Mesothelial cell of epicardium (in vitro differentiated cells): Measurements from ENCODE around the gene UST. TPM values are rescaled to one million over a fixed set of nuclear protein-coding genes. Genes with fewer than 3 reads are reported as not detected.

Experiments used
- DNase-seq, 2 experiments: peaks; one replicate each; pipeline ENCODE4 v3.0.0; 2021; ENCODE audit warnings: low spot score in 2 of 2; ENCODE audit not compliant: unreplicated experiment in 2 of 2
- H3K27ac Mint-ChIP-seq: 2 replicates; pipeline ENCODE4 v1.8.0; 2021; ENCODE audit warnings: mixed read lengths
- H3K27me3 Mint-ChIP-seq: 2 replicates; pipeline ENCODE4 v1.8.0; 2021; ENCODE audit warnings: low read depth, mixed read lengths
- H3K36me3 Mint-ChIP-seq: 2 replicates; pipeline ENCODE4 v1.8.0; 2021; ENCODE audit warnings: mixed read lengths
- H3K4me1 Mint-ChIP-seq: 2 replicates; pipeline ENCODE4 v1.8.0; 2021; ENCODE audit warnings: mixed read lengths
- H3K4me3 Mint-ChIP-seq: 2 replicates; pipeline ENCODE4 v1.8.0; 2021; ENCODE audit warnings: mild to moderate bottlenecking, moderate library complexity, mixed read lengths
- H3K9me3 Mint-ChIP-seq: 2 replicates; pipeline ENCODE4 v1.8.0; 2021; ENCODE audit warnings: mixed read lengths
- total RNA-seq: library from RNA; stranded (reverse); gene quantifications from 3 replicates; pipeline ENCODE4 v1.2.1, GENCODE V29; 2021
- TF ChIP-seq, protein P1 (sequence below): fragments of 200-600 bp; sonication (generic); IDR thresholded peaks from one replicate; pipeline ENCODE4 v1.5.0; 2021; ENCODE audit warnings: antibody characterized with exemption; ENCODE audit not compliant: unreplicated experiment

Gene UST
- total RNA-seq, 1 donor from 2014 or later: 6.6 TPM

DNA sequence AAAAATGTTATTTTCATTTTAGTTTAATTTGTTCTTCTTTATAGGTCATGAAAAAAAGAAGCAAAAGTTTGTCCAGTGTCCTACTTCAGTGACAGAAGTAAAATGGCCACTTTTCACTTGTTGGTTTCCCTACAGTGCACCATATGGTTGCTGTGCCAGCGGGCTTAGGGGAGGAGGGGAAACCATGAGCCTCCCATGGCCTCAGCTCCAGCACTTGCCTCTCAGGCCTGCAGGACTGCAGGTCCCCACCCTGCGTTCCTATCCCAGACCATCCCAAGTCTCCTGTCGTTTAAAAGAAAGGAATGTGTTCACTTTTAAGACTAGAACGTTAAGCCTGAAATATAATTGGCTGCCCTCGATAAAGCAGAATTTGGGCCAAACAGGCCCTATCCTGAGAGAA, 360.7 kb downstream of the UST start:
- Mint-ChIP-seq H3K36me3 (no peaks in the 10 kb centered on the region), H3K4me1 (no peaks in the 10 kb centered on the region), H3K9me3 (peaks cover 3% of the 10 kb centered on the region), H3K4me3 (no peak overlapping the region), H3K27me3 (no peaks in the 10 kb centered on the region), H3K27ac (no peak overlapping the region)
- TF ChIP-seq, protein P1, sequence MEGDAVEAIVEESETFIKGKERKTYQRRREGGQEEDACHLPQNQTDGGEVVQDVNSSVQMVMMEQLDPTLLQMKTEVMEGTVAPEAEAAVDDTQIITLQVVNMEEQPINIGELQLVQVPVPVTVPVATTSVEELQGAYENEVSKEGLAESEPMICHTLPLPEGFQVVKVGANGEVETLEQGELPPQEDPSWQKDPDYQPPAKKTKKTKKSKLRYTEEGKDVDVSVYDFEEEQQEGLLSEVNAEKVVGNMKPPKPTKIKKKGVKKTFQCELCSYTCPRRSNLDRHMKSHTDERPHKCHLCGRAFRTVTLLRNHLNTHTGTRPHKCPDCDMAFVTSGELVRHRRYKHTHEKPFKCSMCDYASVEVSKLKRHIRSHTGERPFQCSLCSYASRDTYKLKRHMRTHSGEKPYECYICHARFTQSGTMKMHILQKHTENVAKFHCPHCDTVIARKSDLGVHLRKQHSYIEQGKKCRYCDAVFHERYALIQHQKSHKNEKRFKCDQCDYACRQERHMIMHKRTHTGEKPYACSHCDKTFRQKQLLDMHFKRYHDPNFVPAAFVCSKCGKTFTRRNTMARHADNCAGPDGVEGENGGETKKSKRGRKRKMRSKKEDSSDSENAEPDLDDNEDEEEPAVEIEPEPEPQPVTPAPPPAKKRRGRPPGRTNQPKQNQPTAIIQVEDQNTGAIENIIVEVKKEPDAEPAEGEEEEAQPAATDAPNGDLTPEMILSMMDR: no peak
- no peak for DNase-seq

DNA sequence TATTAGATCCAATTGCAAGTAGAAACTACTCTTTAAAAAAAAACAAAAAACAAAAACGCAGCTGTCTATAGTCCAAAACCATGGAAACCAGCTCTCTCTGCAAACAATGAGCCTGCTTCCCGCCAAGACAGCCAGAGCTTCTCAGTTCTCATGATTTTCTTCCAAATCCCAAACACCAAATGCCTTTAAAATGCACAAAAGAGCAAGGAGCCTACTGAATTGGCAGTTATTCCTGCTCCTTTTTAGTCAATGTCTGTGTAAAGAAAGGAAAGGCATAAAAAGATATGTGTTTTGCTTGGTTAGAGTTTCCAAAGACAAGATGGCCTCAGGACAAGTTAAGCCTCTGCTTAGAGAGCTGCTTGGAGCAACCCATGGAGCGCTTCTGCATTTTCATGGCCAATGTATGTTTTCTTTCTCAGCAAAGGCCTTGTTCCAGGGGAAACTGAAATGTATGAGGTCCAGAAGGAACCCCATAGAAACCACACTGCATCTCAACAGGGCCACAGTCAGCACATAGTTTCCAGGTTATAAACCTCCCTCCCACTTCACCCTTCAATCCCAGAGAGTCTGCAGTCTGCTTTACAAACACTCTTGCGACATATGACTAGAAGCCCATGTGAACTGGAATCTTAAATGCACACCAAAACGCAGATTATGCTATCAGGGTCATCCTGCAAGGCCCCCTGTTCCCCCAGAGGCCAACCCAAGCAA, 361.4 kb downstream of the UST start:
- no peak overlapping the region for H3K27ac Mint-ChIP-seq
- TF ChIP-seq, protein P1: no peak
- DNase-seq: no peak
- no peak overlapping the region for H3K4me3 Mint-ChIP-seq
- H3K9me3 Mint-ChIP-seq: peaks cover 7% of the 10 kb centered on the region
- H3K27me3 Mint-ChIP-seq: no peaks in the 10 kb centered on the region
- no peaks in the 10 kb centered on the region for H3K36me3 Mint-ChIP-seq
- H3K4me1 Mint-ChIP-seq: no peaks in the 10 kb centered on the region

DNA sequence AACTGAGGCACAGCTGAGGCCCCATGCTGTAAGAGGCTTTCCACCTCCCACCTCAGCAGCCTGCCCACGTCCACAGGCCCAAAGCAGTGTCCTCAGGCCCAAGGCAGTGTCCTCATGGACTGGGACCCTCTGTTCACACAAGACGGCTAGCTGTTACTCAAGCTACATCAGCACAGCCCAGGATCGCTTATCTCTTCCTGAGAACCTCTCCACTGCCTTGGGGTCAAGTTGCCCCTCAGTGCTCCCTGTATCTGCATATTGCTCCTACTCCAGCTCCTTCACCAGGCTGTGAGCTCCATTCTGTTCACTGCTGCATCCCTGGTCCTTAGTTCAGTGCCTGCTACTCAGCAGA, 361.9 kb downstream of the UST start:
- H3K27me3 Mint-ChIP-seq: no peaks in the 10 kb centered on the region
- H3K9me3 Mint-ChIP-seq: peaks cover 6% of the 10 kb centered on the region
- H3K4me3 Mint-ChIP-seq: no peak overlapping the region
- H3K36me3 Mint-ChIP-seq: no peaks in the 10 kb centered on the region
- TF ChIP-seq, protein P1: no peak
- H3K27ac Mint-ChIP-seq: no peak overlapping the region
- H3K4me1 Mint-ChIP-seq: no peaks in the 10 kb centered on the region
- DNase-seq: no peak

DNA sequence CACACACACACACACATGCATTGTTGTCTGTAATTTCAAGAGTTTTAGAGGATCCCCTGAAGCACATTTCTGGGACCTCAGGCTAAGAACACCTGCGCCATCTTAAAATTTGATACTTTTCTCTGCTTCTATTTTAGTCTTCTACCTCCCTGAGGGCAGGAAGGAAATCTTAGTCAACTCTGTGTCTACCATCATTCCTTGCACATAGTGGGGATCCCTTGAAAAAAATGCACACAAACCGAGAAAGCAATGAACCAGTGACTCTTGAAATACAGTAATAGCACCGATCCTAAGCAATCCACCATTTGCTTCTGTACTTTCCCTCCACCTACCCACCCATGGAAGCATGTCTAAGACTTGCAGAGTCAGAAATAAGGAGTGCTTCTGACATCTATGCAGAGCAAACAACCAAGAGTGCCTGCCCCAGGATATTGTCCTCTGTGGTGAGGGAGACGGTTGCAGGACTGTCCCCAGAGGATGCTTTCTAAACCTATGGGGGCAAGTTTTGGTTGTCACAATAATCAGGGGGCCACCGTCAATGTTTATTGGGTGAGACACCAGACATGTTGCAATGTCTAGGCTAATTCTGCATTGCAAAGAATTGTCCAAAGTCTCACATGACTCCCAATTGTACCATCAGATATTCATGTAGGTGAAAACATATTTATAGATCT, 362.7 kb downstream of the UST start:
- Mint-ChIP-seq H3K9me3 (peaks cover 9% of the 10 kb centered on the region), H3K27me3 (no peaks in the 10 kb centered on the region), H3K27ac (no peak overlapping the region), H3K4me3 (no peak overlapping the region), H3K36me3 (no peaks in the 10 kb centered on the region), H3K4me1 (no peaks in the 10 kb centered on the region)
- no peak for DNase-seq
- TF ChIP-seq, protein P1: no peak

DNA sequence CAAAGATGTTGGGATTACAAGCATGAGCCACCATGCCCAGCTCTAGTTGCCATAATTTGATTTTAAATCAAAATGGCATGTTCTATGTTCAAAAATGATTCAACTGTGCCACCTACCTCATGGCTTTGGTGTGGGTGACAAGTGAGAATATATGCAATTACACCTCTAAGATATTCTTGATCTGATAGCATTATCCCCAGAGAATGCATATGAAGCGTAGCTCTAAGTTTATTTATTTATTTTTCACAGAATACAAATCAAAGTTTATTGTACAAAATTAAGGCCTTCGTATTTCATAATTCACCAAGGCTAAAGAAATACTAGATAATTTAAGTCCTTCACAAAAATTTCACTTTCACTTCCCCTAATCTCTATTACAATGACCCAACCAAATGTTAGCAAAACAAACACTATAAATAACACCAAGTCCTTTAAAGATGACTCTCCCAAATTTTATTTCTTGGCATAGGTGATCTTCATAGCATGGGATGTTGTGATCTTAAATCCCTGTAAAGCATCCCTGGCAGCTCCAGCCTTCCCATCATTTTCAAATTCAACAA, 364.8 kb downstream of the UST start:
- peaks cover 9% of the 10 kb centered on the region for H3K9me3 Mint-ChIP-seq
- no peak overlapping the region for H3K4me3 Mint-ChIP-seq
- no peaks in the 10 kb centered on the region for H3K36me3 Mint-ChIP-seq
- DNase-seq: no peak
- H3K27me3 Mint-ChIP-seq: no peaks in the 10 kb centered on the region
- no peak overlapping the region for H3K27ac Mint-ChIP-seq
- TF ChIP-seq, protein P1: no peak
- H3K4me1 Mint-ChIP-seq: no peaks in the 10 kb centered on the region
